Measurements from ENCODE around the gene PDE7B. TPM values are rescaled to one million over a fixed set of nuclear protein-coding genes. Genes with fewer than 3 reads are reported as not detected.

PDE7B gene
- total and polyA plus RNA-seq, 2 of the 8 experiments (the other 6 are each of a cell fraction or from before 2014, with no cell fraction given): not detected

DNA sequence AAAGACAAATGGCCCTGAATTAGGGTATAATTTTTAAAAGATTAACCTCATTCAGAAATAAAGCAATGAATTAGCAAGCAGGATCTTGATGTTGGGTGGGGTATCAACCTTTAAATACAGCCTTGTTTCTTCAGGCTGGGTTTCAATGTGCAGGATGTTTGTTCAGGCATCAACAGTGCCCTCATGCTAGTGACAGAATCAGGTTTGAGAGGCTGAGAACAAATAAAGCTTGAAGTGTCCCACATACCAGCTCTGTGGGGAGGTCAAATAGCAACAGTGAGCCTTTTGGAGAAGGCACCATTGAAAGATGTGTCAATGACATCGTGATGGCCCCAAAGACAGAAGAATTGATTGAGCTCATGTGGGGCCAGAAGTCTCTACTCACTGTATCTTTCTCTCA, 330.4 kb downstream of the PDE7B start (continued):
- TF ChIP-seq, protein P1, sequence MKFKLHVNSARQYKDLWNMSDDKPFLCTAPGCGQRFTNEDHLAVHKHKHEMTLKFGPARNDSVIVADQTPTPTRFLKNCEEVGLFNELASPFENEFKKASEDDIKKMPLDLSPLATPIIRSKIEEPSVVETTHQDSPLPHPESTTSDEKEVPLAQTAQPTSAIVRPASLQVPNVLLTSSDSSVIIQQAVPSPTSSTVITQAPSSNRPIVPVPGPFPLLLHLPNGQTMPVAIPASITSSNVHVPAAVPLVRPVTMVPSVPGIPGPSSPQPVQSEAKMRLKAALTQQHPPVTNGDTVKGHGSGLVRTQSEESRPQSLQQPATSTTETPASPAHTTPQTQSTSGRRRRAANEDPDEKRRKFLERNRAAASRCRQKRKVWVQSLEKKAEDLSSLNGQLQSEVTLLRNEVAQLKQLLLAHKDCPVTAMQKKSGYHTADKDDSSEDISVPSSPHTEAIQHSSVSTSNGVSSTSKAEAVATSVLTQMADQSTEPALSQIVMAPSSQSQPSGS (IDR thresholded peaks at IDR 0.05; ENCODE audit: low read length): no peak
- no peak for TF ChIP-seq JUN (IDR thresholded peaks at IDR 0.05; ENCODE audit: low read depth, low read length)
- no peak for TF ChIP-seq SUZ12 (IDR thresholded peaks at IDR 0.05; ENCODE audit: low read length)
- TF ChIP-seq SP2 (IDR thresholded peaks at IDR 0.05; ENCODE audit: low read length): no peak
- no peak for TF ChIP-seq JUND (IDR thresholded peaks at IDR 0.05; ENCODE audit: low read length)
- TF ChIP-seq RXRA (IDR thresholded peaks at IDR 0.05; ENCODE audit: insufficient read depth, low read depth, low read length): no peak
- no peak for TF ChIP-seq BACH1 (IDR thresholded peaks at IDR 0.05; ENCODE audit: low read length)
- TF ChIP-seq PHF8 (conservative IDR thresholded peaks at IDR 0.05; ENCODE audit: low read depth, low read length): no peak
- TF ChIP-seq TCF12 (IDR thresholded peaks at IDR 0.05; ENCODE audit: low read depth, low read length): no peak
- TF ChIP-seq ZNF274 (IDR thresholded peaks at IDR 0.05; ENCODE audit: borderline replicate concordance, extremely low read depth, low read length): no peak
- no peak for TF ChIP-seq TBP (IDR thresholded peaks at IDR 0.05; ENCODE audit: low read depth, low read length)
- TF ChIP-seq TAF1 (IDR thresholded peaks at IDR 0.05; ENCODE audit: low read depth, low read length): no peak
- TF ChIP-seq KDM1A (IDR thresholded peaks at IDR 0.05; ENCODE audit: borderline replicate concordance, low read length): no peak
- no peak for TF ChIP-seq TEAD4 (IDR thresholded peaks at IDR 0.05; ENCODE audit: low read depth, low read length)

Measured in H1 (cell line).